Skin of body (tissue), 2 donors: ENCODE data around the gene LBP. TPM values are rescaled to one million over a fixed set of nuclear protein-coding genes. Genes with fewer than 3 reads are reported as not detected.
"Not testable (repeated sequence)": the region's sequence is repeated elsewhere in the genome, so short reads cannot be mapped to it uniquely, and the experiment has no call there.

ENCODE experiments used
- DNase-seq: peaks from one replicate; lab custom pipeline; 2025; lab: John Stamatoyannopoulos, UW
- total RNA-seq: library from RNA; depleted of rRNA; stranded (reverse); fragments of >200 nt; gene quantifications from one replicate; pipeline ENCODE4 v1.2.3, GENCODE V29; 2014

Gene LBP
- total RNA-seq, 1 donor from 2014 or later, result 0.30 TPM

DNA sequence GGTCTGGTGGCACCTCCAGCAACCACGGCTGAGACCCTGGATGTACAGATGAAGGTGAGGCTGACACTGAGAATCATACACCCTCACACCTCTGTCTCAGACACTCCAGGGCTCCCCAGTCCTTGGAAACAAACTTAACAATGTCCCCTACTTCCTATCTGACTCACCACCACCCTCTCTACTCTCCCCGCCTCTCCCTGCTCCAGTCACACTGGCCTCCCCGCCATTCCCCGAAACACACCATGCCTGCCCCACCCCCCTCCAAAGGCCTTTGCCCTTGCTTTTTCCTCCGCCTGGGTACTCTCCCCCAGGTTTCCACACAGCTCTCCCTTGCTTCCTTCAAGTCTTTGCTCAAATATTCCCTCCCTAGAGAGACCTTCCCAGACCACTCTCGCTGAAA, 26.1 kb upstream of the LBP start:
- DNase-seq, result no peak

DNA sequence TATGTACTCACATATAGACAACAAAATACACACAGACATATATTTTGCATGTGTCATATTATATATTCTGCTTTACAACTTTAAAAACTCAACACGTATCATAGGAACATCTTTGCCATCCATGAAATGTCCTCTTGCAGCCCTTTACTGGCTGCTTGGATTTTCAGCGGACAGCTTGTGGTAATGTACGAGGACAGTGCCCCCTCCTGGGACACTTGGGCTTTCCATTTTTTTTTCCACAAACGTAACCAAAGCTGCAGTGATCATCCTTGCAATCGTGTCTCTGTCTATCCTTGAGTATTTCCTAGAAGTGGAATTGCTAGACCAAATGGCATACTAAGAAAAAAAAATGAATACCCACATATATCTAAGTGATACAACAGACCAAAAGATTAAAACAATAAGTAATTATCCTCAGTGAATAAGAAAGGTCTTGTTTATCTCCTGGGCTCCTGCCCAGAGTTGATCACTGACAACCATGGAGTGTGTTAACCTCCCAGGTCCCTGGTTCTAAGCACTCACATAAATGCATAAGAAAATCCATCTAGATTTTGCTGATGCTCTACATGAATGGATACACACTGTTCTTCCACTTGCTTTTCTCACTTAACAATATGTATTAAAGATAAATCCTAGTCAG, 24.2 kb upstream of the LBP start:
- no peak for DNase-seq

DNA sequence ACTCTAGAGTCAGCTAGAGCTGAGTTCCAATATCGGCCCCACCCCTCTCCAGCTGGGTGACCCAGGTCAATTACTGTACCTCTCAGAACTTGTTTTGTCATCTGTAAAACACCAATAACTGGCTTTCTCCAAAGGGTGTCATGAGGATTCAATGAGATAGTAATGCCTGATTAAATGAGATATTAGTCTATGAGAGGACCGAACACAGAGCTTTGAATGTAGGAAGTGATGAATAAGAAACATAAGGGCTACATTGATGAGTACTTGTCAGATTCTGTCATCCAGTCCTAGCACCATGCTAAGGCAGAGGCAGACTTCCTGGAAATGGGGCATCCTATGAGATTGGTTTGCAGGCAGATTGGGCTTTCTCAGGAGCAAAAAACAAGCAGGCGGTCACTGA, 22.1 kb upstream of the LBP start:
- DNase-seq, result no peak

DNA sequence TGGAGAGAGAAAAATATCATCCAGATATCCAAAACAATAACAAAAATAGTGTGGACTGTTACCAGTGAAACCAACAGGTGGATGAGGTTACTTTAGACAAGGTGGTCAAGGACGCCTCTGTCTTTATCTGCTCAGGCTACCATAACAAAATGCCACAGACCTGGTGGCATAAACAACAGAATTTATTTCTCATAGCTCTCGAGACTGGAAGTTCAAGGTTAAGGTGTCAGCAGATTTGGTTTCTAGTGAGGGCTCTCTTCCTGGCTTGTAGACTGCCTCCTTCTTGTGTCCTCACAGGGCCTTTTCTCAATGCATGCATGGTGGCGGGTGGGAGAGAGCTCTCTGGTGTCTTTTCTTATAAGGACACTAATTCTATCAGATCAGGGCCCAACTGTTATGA, 21.1 kb upstream of the LBP start:
- DNase-seq, result no peak

DNA sequence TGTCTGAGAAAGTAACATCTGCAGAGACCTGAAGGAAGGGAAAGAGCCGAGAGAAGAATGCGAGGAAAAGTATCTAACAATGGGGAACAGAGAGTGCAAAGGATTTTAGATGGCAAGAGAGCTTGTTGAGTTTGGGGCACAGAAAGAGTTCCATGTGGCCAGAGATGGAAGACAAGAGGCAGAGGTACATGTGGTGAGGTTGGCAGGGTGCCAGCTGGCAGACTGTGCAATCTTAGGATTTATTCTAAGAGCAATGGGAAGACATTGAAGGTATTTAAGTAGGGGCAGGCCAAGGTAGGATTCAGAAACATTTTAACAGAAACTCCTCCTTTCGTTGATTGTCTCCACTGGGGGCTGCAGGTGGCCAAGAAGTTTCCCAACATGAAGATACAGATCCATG, 20.4 kb upstream of the LBP start:
- DNase-seq, result no peak

DNA sequence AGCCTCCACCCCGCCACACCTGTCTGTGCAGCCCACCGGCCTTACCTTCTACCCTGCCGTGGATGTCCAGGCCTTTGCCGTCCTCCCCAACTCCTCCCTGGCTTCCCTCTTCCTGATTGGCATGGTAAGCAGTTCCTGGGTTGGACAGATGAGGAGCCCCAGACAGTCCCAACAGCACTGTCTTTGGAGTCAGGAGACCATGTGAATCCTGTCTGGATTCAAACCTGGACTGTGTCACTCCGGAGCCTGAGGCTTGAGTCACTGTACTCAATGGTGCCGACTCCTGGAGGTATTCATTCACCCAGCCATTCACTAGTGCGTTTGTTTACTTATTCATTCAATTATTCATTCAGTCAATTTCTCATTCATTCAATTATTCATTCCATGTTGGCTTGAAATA, 20.0 kb upstream of the LBP start:
- no peak for DNase-seq

DNA sequence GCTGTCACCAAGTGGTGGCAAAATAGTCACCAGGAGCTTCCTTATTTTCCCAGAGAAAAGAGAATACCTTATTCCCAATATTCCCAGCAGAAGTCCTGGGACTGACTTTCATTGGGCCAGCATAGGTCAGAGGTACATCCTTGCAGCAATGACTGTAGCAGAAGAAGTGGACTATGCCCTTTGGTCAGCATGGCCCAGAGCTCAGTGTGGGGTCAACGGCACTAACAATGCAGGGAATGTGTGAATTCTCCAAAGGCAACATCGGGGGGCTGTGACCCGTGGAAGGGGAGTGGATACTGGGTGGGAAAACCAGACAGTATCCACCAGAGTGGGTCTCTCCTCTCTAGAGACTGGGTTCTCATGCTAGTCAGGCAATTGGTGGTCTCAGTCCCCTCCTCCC, 15.6 kb upstream of the LBP start:
- DNase-seq, result no peak

DNA sequence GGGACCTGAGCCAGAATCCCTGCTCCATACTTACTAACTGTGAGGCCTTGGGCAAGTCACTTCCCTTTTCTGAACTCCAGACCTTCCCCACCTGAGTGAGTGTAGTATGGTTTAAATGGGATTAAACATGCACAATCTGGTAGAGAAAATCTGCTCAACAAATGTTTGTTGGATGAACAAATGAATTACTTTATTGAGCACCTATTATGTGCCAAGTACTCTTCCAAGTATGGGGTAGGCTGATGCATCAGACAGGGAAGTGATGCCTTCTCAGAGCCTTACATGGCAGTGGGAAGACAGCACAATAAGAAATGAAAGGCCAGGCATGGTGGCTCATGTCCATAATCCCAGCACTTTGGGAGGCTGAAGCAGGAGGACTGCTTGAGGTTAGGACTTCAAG, 15.0 kb upstream of the LBP start:
- no peak for DNase-seq

DNA sequence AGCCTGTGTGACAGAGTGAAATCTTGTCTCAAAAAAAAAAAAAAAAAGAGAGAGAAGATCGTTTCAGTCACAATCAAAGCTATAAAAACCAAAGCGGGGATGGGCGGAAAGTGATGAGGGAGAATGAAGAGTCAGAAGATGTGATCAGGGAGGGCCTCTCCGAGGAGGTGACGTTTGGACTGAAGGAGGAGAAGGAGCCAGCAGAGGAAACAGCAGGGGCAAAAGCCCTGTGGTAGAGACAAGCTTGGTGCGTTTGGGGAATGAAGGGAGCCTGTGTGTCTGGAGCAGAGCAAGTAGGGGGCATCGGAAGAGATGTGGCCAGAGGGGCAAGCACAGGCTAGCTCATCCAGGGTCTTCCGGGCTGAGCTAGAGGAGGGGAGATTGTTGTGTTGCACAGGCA, 14.5 kb upstream of the LBP start:
- DNase-seq, result no peak

DNA sequence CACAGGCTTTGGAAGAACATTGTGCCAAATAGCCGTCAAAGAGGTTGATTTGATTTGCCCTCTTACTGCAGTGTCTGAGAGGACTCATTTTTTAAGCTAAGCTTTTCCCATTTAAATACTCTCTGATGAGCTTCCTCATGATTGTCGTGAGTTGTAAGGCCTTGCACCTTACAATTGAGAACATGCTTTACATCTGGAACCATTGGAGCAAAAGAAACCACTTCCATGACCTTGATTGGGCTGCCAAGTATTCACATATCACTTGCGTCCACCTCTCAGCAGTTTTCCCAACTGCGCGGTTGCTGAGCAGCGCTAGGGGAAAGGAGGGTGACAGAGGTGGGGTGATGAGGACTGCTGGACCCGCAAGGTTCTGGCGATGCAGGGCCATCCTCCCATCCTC, 12.3 kb upstream of the LBP start:
- DNase-seq, result no peak

DNA sequence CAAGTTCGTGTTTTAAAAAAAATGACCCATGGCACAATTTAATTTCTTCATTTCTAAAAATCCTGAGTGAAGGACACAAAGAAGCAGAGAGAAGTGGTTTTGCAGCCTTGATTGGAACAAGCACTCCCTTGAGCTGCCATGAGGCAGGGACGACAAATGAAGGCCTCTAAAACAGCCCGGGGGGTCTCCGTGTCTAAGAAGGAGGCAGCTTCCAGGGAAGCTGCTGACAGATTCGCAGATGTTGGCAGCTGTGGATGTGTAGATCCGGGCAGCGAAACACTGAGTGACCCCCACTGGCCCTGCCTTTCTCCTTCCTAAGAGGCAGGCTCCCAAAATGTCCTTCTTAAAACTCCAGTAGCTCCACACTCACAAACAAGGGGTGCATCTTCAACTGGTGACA, 9.6 kb upstream of the LBP start:
- DNase-seq, result no peak

DNA sequence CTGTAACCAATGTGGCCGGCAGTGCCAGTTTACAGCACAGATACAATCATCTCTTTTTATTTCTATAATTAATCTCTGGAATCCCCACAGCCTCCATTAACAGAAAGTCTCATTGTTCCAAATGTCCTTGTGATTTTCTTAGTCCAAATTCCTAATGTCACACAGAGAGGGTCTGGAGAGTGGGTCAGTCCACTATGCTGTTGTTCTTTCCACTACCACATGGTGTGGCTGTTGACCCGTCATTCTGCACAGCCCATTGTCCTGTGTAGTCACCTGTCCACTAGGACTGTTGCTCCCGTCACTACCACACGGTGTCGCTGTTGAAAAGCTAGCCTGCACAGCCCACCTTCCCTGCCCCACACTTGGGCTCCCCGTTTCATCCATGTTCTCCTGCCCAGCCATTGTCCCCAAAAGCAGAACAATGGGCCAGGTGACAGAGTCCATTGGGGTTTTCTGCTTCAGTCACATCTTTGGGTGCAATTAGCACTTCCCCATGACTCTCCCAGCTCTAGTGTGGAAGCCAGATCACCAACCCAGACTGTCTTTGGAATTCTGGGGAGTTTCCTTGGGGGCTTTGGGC, 8.6 kb upstream of the LBP start:
- DNase-seq, result no peak

DNA sequence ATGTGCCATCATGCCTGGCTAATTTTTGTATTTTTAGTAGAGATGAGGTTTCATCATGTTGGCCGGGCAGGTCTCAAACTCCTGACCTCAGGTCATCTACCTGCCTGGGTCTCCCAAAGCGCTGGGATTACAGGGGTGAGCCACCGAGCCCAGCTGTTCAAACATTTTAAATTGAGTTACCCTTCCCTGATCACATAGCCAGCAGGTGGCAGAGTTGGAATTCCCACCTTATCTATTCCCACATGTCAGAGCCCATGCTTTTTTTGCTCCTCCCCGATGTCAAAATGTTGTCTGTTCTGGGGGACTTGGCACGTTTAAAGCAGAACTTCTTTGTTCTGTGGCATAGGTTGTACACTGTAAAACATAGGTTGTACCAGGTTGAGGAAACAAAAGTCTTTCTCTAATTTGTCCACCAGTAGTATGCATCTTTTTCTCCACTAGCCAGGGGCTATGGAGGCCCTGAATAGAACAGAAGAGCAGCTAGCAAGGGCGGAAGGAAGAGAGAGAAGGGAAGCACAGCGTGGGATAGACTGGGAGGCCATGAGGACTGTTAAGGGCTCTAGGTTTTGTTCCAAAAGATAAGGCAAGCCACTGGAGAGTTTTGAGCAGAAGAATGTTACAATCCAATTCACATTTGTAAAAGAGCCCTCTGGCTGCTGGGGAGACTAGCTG, 7.3 kb upstream of the LBP start:
- DNase-seq, result no peak

DNA sequence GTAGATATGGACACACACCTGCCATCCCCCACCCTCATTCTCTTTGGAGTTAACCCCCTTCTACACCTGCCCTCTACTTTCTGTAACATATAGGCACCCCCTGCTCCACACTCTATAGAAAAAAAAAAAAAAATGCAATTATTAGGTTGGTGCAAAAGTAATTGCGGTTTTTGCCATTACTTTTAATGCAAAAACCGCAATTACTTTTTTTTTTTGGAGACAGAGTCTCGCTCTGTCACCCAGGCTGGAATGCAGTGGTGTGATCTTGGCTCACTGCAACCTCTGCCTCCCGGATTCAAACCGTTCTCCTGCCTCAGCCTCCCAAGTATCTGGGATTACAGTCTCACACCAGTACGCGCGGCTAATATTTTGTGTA, 6.8 kb upstream of the LBP start:
- DNase-seq, result not testable (repeated sequence)

DNA sequence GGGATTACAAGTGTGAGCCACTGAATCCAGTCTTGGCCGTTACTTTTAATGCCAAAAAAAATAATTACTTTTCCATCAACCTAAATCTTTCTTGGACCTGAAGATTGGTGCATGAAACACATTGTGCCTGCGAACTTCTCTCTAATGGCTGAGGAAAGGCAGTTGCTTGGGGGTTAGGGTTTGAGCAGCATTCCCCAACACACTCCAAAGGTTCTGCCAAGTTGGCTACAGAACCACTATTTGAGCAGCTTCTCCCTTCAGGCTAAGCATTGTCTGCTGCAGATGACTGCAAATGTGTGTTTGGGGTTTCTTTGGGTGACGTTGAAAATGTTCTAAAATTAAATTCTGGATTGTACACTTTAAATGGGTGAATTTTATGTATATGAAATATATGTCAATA, 6.3 kb upstream of the LBP start:
- no peak for DNase-seq

DNA sequence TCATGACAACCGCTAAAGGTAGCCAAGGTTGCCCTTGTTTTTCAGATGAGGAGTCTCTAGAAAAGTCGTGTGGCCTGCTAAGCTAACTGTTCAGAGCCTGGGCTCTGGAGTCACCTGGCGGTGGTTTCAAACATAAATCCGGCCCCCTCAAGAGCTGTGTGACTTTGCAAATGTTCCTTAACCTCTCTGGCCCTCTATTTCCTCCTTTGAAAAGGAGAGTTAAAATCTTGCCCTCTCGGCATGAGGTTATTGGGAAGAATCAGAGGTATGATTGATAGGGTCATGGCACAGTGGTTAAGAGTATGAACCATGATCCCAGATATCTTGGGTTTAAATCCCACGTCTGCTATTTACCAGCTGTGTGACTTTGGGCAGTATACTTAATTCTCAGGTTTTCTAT, 5.6 kb upstream of the LBP start:
- no peak for DNase-seq

DNA sequence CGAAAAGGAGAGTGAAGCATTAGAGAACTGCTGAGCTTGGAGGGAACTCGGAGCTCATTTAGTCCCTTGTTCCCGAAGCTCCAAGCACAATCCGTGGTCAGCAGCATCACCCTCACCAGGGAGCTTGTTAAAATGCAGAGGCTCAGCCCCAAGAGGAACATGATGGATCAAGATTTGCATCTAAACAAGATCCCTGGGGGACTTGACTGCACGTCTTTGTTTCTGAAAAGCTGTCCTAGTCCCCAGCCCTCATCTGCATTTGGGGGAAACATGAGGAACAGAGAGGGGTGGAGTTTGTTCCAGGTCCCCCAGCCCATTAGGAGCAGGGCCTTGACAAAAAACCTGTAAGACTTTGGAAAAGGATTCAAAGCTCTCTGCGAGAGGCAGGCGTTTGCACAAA, 4.1 kb upstream of the LBP start:
- DNase-seq, result no peak

DNA sequence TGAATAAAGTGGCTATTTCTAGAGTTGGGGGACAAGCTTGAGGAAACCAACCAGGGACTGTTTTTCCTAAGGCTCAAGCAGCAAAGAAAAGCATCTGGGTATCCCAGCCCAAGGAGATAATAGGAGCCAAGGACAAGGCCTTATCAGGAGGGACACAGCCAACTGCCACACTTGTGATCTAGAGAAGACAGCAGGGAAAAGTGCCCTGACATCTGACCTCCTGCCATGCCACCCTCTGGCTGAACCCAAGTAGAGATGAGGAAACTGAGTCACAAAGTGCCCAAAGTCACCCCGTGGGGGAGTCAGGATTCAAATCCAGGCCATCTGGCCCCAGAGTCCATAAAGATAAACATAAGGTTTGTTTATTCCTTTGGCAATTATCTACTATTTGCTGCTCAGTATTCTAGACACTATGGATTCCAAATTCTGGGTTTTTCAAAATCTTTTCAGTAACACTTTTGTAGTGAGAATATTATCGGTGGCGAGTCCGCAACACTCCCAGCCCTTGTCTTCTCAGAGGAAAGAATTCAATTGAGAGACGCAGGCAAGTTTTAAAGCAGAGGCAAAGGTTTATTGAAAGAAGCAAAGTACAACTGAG, 3.5 kb upstream of the LBP start:
- DNase-seq, result no peak

DNA sequence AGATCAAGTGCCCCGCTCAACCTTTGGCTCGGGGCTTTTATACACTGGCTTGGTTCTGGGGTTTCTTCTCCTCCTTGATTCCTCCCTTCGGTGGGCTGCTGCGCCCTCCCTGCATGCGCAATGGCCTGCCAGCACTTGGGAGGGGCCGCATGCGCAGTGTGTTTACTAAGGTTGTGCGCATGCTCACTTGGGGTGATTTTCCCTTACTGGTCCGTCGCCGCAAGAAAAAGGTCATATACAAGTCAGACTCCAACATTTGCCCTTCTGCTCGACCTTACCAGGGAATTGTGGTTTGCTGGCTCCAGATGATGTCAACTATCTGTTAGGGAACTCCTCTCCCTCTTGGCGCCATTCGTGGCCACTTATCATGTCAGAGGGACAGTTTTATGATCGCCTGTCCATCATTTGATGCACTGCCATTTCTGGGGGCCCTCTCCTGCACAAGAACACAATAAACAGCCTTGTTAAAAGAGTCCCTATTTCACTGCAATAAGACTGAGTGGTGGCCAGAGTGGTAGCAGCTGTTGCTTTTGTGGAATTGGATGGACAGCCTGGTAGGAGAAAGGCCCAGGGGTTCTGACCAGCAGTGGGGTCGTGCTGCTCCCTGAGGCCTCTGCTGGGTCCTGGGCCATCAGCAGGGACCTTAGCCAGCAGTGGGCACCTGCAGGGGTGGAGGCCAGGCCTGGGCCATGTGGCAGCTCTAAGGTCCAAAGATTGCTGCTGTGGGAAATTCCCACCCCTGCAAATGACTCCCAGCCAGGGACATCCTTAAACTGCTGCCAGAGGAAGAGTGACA, 2.8 kb upstream of the LBP start:
- no peak for DNase-seq

DNA sequence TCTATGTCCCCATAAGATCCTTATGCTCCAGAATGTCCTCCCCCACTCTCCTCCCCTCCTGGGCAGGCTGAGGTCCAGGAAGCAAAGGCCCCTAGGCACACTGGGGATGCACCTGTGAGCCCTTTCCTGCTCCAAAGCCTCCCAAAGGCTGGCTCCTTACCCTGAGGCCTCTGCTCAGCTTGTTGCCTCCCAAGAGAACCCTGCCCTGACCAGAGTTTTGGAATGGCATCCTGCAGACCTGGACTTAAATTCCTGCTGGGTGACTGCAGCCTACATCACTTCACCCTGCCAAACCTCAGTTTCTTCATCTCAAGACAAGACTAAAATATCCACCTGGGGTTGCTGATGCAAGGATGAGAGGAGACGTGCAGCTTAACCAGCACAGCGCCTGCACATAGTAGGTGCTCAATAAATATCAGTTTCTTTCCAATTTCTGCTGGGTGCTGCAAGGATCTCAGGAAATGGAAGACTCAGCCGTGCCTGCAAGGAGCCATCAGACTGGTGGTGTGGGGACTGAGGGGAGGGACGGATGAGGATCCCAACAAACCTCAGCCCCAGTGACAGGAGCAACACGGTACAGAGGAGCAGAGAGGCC, 2.1 kb upstream of the LBP start:
- no peak for DNase-seq

DNA sequence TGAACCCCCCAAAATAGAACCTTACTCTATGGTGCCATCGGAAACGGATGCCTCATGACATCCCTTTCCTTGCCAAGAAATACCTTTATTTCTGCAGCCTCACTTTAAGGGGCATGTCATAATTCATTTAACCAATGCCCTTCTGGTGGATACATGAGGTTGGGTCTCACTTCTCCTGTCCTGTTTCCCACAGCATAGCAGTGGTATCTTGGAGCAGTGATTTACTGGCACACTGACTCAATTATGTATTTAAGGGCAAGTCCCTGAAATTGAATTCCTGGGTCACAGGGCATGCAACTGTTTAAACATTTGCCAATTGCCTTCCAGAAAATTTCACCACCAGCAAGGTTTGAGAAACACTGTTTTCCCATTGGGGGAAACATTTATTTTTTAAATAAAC, 639 bp upstream of the LBP start:
- DNase-seq, result no peak

DNA sequence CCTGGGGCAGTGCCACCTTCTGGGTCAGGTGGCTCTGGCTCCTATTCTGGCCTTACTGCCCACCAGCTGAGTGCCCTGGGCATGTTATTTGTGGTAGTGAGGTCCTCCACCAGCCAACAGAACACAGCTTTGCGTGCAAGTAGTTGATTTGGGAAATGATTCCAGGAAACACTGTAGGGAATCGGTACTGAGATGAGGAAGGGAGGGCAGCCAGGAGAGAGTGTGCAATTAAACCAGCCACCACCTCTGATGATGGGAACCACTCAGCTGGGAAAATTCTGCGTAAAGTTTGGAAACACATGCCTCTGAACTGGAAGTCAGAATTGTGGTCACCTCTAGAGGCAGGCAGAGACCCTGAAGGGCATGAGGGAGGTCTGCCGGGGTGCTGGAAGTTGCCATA, 459 bp downstream of the LBP start:
- no peak for DNase-seq
